H54 (cell line): ENCODE measurements around the gene EGLN2.

Experiments used
- DNase-seq: peaks from one replicate; pipeline ENCODE4 v3.0.0; 2011; ENCODE audit warnings: low spot score, mixed read lengths; ENCODE audit not compliant: insufficient read length
- FAIRE-seq: peaks from 3 replicates; lab custom pipeline; 2011; peaks lifted over from hg19 to GRCh38; lab: Jason Lieb, UNC
- POLR2A ChIP-seq: IDR thresholded peaks from 2 replicates; pipeline ENCODE4 v1.6.1; 2011; ENCODE audit warnings: low read depth, mild to moderate bottlenecking, low read length

EGLN2 gene

GRCh38 chr19:40801426-40802299 lies 2.7 kb downstream of the EGLN2 start:
- no peak for DNase-seq
- FAIRE-seq: no peak
- TF ChIP-seq POLR2A: no peak

GRCh38 chr19:40802300-40803169 lies 3.5 kb downstream of the EGLN2 start:
- no peak for FAIRE-seq
- no peak for TF ChIP-seq POLR2A
- no peak for DNase-seq

GRCh38 chr19:40803170-40803856 lies 4.3 kb downstream of the EGLN2 start:
- TF ChIP-seq POLR2A: no peak
- DNase-seq (no peak), FAIRE-seq (no peak)

GRCh38 chr19:40803857-40804782 lies 5.1 kb downstream of the EGLN2 start:
- DNase-seq (no peak), FAIRE-seq (no peak)

GRCh38 chr19:40804783-40805242 lies 5.8 kb downstream of the EGLN2 start:
- TF ChIP-seq POLR2A: no peak

More at GRCh38 chr19:40803857-40804782, 5.1 kb downstream of the EGLN2 start:
- no peak for TF ChIP-seq POLR2A

GRCh38 chr19:40805258-40805868 lies 6.4 kb downstream of the EGLN2 start:
- DNase-seq (no peak), FAIRE-seq (no peak)
- no peak for TF ChIP-seq POLR2A

More at GRCh38 chr19:40804783-40805242, 5.8 kb downstream of the EGLN2 start:
- FAIRE-seq (no peak), DNase-seq (no peak)

- TF ChIP-seq POLR2A: no peak
- FAIRE-seq (no peak), DNase-seq (peak; percentile 63)
Measured at GRCh38 chr19:40806423-40807146, 7.6 kb downstream of the EGLN2 start.

- FAIRE-seq (no peak), DNase-seq (no peak)
- no peak for TF ChIP-seq POLR2A
Measured at GRCh38 chr19:40807147-40808020, 8.4 kb downstream of the EGLN2 start.

- no peak for TF ChIP-seq POLR2A
- FAIRE-seq (no peak), DNase-seq (no peak)
Measured at GRCh38 chr19:40808021-40808325, 9.0 kb downstream of the EGLN2 start.

- FAIRE-seq (no peak), DNase-seq (no peak)
Measured at GRCh38 chr19:40808497-40808896, 9.5 kb downstream of the EGLN2 start.

More at GRCh38 chr19:40808497-40808896, 9.5 kb downstream of the EGLN2 start:
- no peak for TF ChIP-seq POLR2A
